GM18505 (cell line): ENCODE data around the gene PCDHGB3.
"Not testable (repeated sequence)": the region's sequence is repeated elsewhere in the genome, so short reads cannot be mapped to it uniquely, and the experiment has no call there.

Experiments used
- ATAC-seq: cut with Tn5 transposase; IDR thresholded peaks from one replicate; pipeline ENCODE4 v1.9.1; 2021; ENCODE audit not compliant: unreplicated experiment
- POLR2A ChIP-seq: IDR thresholded peaks from 4 replicates; pipeline ENCODE4 v1.6.1; 2011; ENCODE audit warnings: borderline replicate concordance; ENCODE audit not compliant: insufficient read depth, insufficient read length; ENCODE audit errors: extremely low read depth

The PCDHGB3 gene

DNA sequence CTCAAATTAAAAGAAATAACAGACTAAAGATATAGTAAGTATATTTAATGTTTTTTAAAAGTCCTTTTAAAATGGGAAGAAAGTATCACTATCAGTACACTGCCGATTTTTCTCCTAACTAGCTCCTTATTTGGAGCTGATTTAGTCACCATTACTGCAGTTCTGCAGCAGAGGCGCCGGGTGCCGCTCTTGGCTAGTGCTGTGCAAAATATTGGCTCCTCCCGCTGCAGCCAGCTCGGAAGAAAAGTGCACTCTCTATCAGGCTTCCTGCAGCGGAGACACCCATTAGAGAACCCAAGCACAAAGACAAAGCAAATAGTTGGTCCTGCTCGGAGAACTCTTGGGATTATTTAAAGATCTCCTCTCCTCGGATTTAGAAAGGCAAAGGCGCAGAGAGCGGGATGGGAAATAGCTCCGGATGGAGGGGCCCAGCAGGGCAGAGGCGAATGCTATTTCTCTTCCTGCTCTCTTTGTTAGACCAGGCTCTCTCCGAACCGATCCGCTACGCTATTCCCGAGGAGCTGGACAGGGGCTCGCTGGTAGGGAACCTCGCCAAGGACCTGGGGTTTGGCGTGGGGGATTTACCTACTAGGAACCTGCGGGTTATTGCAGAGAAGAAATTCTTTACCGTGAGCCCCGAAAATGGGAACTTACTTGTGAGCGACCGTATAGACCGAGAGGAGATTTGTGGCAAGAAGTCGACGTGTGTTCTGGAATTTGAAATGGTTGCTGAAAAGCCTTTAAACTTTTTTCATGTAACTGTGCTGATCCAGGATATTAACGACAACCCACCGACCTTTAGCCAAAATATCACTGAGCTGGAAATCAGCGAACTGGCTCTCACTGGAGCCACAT lies at the start of gene PCDHGB3:
Gene PCDHGB3 (plus strand): TSS at position 249 of the 855 bp plus-strand sequence. CDS start 153 bp downstream, at position 402.
- no peak for TF ChIP-seq POLR2A
- ATAC-seq: peak; percentile 62

DNA sequence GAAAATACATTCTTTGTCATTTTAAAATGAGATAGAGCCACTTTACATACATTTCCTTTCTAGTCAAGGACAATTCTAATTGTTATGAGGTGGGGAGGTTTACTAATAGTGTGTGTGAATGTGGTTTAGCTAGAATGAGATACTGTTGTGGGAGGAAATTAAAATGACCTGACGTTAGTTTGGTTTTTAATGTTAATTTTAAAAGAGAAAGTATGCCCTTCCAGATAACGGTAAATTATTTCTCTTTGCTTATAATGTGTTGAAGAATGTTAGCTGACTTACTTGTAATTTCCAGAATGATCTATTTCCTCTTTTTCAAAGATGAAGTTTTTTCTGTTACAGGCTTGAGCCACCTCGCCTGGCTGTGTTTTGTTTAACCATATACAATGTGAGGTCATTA lies 47.8 kb upstream of the PCDHGB3 start:
- no peak for TF ChIP-seq POLR2A
- ATAC-seq: no peak

DNA sequence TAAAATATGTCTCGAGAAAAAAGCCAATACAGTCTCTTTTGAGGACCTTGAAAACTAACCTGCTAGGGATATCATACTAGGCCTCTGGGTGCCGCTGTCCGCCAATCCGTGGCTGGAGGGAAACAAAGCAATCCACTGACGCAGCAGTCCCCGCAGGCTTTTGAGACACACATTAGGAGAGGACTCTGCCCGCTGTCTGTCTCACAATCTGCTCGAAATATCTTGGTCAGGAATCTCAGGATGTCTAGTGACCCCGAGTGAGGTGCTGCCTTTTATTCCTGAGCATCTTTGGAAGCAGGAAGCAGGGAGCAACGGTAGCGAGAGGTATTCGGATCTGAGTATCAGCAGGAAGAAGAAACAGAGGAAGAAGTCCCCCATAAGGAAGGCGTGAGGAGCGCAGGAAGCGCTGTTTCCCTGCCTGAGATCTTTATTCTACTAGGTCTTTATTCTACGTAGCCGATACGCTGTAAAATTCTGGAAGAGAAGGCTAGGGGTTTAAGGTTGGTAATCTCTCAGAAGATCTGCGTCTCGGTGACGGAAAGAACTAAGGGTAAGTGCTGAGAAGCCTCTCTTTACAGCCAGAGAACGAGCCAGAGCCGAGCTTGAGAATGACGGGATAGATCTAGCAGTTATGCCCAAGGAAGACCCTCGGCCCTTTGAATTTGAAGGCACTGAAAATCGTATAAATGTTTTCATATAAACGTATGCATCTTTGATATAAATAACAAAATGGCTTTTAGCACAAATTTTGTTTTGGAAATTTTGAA lies 43.8 kb upstream of the PCDHGB3 start:
- peak; percentile 81 for ATAC-seq
- TF ChIP-seq POLR2A: no peak

DNA sequence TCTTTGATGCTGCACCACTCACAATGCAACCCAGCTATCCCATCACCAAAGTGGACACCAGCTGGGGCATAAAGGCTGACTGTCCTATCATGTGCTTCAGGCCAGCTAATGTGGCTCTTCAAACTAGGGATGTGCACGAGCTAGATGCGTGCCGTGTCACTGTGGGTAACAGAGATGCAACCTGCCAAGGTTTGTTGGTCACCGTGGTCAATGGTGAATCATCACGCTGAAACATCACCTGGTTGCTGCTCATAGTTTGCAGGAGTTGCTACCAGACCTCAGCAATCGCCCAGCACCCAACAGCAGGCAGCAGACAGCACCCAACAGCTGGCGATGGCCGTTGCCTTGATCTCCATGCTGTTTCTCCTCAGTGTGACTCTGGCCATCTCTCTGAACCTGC lies 41.8 kb upstream of the PCDHGB3 start:
- no peak for ATAC-seq
- TF ChIP-seq POLR2A: no peak

DNA sequence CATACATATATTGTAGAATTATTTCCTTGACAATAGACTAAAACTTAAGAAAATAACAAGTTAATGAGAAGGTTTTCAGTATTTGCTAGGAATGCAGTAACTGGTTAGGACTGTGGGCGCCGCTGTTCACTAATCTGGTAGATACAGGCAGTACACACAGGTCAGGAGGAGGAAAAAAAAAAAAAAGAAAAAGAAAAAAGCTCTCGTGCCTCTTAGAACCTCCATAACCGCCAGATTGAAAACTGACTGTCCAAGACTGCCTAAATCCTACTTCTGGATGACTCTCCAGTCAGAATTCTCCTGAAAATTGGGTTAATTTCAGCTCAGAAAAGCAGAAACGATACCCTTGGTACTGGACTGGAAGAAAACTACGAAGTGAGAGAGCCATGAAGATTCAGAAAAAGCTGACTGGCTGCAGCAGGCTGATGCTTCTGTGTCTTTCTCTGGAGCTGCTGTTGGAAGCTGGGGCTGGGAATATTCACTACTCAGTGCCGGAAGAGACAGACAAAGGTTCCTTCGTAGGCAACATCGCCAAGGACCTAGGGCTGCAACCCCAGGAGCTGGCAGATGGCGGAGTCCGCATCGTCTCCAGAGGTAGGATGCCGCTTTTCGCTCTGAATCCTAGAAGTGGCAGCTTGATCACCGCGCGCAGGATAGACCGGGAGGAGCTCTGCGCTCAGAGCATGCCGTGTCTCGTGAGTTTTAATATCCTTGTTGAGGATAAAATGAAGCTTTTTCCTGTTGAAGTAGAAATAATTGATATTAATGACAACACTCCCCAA lies 39.6 kb upstream of the PCDHGB3 start, which contains the start of gene PCDHGA1:
Gene PCDHGA1 (plus strand): TSS at position 216 of the 782 bp plus-strand sequence.
- ATAC-seq: peak; percentile 49

DNA sequence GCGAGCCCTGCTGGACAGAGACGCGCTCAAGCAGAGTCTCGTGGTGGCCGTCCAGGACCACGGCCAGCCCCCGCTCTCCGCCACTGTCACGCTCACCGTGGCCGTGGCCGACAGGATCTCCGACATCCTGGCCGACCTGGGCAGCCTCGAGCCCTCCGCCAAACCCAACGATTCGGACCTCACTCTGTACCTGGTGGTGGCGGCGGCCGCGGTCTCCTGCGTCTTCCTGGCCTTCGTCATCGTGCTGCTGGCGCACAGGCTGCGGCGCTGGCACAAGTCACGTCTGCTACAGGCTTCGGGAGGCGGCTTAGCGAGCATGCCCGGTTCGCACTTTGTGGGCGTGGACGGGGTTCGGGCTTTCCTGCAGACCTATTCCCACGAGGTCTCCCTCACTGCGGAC lies 37.5 kb upstream of the PCDHGB3 start:
- not testable (repeated sequence) for ATAC-seq

More for the DNA sequence above, 39.6 kb upstream of the PCDHGB3 start, which contains the start of gene PCDHGA1:
- TF ChIP-seq POLR2A: no peak

DNA sequence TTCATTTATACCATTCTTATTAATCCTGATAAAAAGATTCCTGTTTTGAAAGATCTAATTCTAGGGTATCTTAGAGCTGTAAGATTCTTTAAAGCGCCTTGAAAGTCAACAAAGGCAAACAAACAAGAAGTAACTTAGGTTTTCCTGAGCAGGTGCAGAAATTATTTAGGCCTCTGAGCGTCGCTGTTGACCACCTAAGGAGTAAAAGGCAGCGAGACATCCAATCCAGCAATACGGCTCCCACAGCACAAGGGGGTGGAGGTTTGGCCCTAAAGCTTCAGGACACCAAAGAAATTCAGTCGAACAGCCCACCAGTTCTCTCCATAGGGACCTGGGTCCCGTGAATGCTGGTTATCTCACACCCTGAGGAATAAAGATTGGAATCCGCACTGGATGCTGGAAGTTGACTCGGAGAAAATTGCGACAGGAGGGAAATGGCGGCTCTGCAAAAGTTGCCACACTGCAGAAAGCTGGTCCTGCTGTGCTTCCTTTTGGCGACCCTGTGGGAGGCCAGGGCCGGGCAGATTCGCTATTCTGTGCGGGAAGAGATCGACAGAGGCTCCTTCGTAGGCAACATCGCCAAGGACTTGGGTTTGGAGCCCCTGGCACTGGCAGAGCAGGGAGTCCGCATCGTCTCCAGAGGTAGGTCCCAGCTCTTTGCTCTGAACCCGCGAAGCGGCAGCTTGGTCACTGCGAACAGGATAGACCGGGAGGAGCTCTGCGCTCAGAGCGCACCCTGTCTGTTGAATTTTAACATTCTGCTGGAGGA lies 31.3 kb upstream of the PCDHGB3 start, which contains the start of gene PCDHGA2:
Gene PCDHGA2 (plus strand): TSS at position 223 of the 769 bp plus-strand sequence.
- no peak for TF ChIP-seq POLR2A
- ATAC-seq: no peak

DNA sequence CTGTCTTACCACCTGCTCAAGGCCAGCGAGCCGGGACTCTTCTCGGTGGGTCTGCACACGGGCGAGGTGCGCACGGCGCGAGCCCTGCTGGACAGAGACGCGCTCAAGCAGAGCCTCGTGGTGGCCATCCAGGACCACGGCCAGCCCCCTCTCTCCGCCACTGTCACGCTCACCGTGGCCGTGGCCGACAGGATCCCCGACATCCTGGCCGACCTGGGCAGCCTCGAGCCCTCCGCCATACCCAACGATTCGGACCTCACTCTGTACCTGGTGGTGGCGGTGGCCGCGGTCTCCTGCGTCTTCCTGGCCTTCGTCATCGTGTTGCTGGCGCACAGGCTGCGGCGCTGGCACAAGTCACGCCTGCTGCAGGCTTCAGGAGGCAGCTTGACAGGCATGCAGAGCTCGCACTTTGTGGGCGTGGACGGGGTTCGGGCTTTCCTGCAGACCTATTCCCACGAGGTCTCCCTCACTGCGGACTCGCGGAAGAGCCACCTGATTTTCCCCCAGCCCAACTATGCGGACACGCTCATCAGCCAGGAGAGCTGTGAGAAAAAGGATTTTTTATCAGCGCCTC lies 29.2 kb upstream of the PCDHGB3 start:
- not testable (repeated sequence) for ATAC-seq

DNA sequence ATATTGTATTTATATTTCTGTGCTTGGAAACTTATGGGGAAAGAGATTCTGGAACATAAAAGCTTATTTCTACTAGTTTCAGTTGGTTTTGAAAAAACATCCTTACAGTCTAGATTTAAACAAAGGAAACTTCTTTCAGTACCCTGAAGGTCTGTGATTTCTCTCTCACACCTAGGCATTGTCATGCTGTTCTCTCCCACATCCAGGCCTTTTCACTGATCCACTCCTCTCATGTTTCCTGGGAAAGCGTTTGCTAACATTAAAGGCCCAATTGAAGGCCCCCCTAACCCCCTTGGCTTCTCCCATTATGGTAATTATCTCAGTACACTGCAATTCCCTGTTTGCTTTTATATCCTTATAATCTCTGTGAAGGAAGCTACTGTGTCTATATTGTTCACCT lies 27.3 kb upstream of the PCDHGB3 start:
- TF ChIP-seq POLR2A: no peak

DNA sequence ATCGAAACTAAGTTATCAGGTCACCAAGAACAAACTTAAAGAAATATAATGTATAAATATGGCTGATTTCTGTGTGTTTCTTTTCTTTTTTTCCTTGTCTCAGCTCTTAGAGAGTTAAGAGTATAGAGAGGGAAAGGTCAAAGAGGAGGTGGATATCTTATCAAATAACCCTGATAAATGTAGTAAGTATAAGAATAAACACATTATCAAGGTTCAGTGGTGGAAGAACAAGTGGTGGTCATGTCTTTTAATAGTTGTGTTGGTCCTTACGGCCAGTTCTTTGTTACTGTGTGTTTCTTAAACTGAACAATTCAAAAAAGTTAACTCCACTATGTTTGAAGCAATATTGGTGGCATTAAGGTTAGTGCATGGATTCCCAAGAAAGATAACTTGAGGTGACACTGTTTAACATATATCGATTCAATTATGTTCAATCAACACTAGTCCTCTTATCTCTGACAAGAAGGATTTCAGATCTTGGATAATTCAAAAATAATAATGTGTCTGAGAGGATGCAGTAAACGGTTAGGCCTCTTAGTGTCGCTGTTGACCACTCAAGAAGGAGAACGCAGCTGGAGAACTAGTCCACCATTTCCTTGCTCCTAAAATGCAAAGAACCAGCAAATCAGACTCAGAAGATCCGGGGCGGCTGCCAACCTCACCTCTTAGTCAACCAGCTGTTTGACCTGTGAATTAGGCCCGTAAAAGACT lies 26.6 kb upstream of the PCDHGB3 start, which contains the start of gene PCDHGA3:
Gene PCDHGA3 (plus strand): TSS at position 588 of the 711 bp plus-strand sequence. CDS start 205 bp downstream, outside the sequence.
- peak; percentile 68 for ATAC-seq

More for the DNA sequence above, 27.3 kb upstream of the PCDHGB3 start:
- ATAC-seq: no peak

DNA sequence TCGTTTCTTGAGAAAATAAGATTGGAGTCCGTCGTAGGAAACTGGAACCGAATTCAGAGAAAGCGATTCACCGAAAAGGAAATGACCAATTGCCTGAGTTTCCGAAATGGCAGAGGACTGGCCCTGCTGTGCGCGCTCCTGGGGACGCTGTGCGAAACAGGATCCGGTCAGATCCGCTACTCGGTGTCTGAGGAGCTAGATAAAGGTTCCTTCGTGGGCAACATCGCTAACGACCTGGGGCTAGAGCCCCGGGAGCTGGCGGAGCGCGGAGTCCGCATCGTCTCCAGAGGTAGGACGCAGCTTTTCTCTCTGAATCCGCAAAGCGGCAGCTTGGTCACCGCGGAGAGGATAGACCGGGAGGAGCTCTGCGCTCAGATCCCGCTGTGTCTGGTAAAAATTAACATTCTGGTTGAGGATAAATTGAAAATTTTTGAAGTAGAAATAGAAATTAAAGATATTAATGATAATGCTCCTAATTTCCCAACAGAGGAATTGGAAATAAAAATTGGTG lies 26.0 kb upstream of the PCDHGB3 start:
- no peak for TF ChIP-seq POLR2A
- ATAC-seq: peak; percentile 27

More for the DNA sequence above, 26.6 kb upstream of the PCDHGB3 start, which contains the start of gene PCDHGA3:
- TF ChIP-seq POLR2A: no peak

DNA sequence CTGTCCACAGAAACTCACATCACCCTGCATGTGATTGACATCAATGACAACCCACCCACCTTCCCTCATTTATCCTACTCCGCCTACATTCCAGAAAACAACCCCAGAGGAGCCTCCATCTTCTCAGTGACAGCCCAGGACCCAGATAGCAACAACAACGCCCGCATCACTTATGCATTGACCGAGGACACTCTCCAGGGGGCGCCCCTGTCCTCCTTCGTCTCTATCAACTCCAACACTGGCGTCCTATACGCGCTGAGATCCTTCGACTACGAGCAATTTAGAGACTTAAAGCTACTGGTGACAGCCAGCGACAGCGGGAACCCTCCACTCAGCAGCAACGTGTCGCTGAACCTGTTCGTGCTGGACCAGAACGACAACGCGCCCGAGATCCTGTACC lies 24.7 kb upstream of the PCDHGB3 start:
- TF ChIP-seq POLR2A: no peak
- no peak for ATAC-seq

DNA sequence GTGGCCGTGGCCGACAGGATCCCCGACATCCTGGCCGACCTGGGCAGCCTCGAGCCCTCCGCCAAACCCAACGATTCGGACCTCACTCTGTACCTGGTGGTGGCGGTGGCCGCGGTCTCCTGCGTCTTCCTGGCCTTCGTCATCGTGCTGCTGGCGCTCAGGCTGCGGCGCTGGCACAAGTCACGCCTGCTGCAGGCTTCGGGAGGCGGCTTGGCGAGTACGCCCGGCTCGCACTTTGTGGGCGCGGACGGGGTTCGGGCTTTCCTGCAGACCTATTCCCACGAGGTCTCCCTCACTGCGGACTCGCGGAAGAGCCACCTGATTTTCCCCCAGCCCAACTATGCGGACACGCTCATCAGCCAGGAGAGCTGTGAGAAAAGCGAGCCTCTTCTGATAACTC lies 24.0 kb upstream of the PCDHGB3 start:
- not testable (repeated sequence) for ATAC-seq
